Head of caudate nucleus (tissue), 42 donors: Measurements from ENCODE around the gene MCRIP1.

Source experiments
- DNase-seq, 42 donors: peaks; one replicate each; pipeline versions ENCODE4 v3.0.0 to v3.0.0-alpha.2; 2020 to 2021; ENCODE audit warnings: mixed read lengths in 7 of 42
- intact Hi-C: fragments of 100-400 bp; cut with DNase I; formaldehyde crosslinking; loops from one replicate; pipeline ENCODE4 v1.15.0; 2022

The MCRIP1 gene

GRCh38 chr17:81863833-81864768 lies 31.0 kb upstream of the MCRIP1 start:
- intact Hi-C loops, result no loop called here

GRCh38 chr17:81863123-81863675 lies 30.1 kb upstream of the MCRIP1 start:
- intact Hi-C loops, result no loop called here
- no peak for DNase-seq

More at GRCh38 chr17:81863833-81864768, 31.0 kb upstream of the MCRIP1 start:
- DNase-seq, result no peak

GRCh38 chr17:81860756-81861568 lies 27.9 kb upstream of the MCRIP1 start:
- intact Hi-C loops, result no loop called here
- peak; percentile 97 to 100 (median 100) for DNase-seq

- DNase-seq, result peak in 1 of 42 donors; percentile 14
- intact Hi-C loops, result loop anchor here (2.0 kb wide), 1 partner anchor 23 kb away; no protein-coding TSS in a partner anchor
Measured at GRCh38 chr17:81859906-81860755, 27.0 kb upstream of the MCRIP1 start, which contains the start of gene P4HB. Gene P4HB, minus strand, starts transcription at chr17:81860535. Its CDS starts 64 bp downstream, at chr17:81860471.

- DNase-seq, result no peak
- intact Hi-C loops, result loop anchor here (2.0 kb wide), 1 partner anchor 22 kb away; no protein-coding TSS in a partner anchor
Measured at GRCh38 chr17:81858967-81859905, 26.1 kb upstream of the MCRIP1 start.

GRCh38 chr17:81858170-81858966 lies 25.3 kb upstream of the MCRIP1 start:
- intact Hi-C loops, result loop anchor here (2.0 kb wide), 1 partner anchor 22 kb away; no protein-coding TSS in a partner anchor
- DNase-seq, result no peak

- DNase-seq, result no peak
Measured at GRCh38 chr17:81854974-81855774, 22.1 kb upstream of the MCRIP1 start.

GRCh38 chr17:81852237-81852636 lies 19.1 kb upstream of the MCRIP1 start:
- intact Hi-C loops, result no loop called here
- no peak for DNase-seq

More at GRCh38 chr17:81854974-81855774, 22.1 kb upstream of the MCRIP1 start:
- intact Hi-C loops, result no loop called here

- no peak for DNase-seq
- intact Hi-C loops, result no loop called here
Measured at GRCh38 chr17:81851423-81851822, 18.3 kb upstream of the MCRIP1 start.

- intact Hi-C loops, result no loop called here
Measured at GRCh38 chr17:81849457-81849856, 16.4 kb upstream of the MCRIP1 start.

GRCh38 chr17:81846743-81847689 lies 13.9 kb upstream of the MCRIP1 start:
- intact Hi-C loops, result no loop called here

More at GRCh38 chr17:81849457-81849856, 16.4 kb upstream of the MCRIP1 start:
- DNase-seq, result no peak

GRCh38 chr17:81845881-81846742 lies 13.0 kb upstream of the MCRIP1 start:
- no peak for DNase-seq
- intact Hi-C loops, result no loop called here

More at GRCh38 chr17:81846743-81847689, 13.9 kb upstream of the MCRIP1 start:
- no peak for DNase-seq

GRCh38 chr17:81845361-81845760 lies 12.3 kb upstream of the MCRIP1 start:
- no peak for DNase-seq
- intact Hi-C loops, result no loop called here
